GM18858 (cell line): ENCODE data around the gene BSN.

Experiments
- ATAC-seq: cut with Tn5 transposase; IDR thresholded peaks from one replicate; pipeline ENCODE4 v1.9.1; 2021; ENCODE audit not compliant: unreplicated experiment

BSN gene

GRCh38 chr3:49628249-49628648 is 74.0 kb downstream of the BSN start:
- no peak for ATAC-seq

GRCh38 chr3:49629451-49629850 is 75.2 kb downstream of the BSN start:
- no peak for ATAC-seq

GRCh38 chr3:49629866-49630265 is 75.6 kb downstream of the BSN start:
- ATAC-seq = no peak

GRCh38 chr3:49630784-49631183 is 76.5 kb downstream of the BSN start:
- no peak for ATAC-seq

- ATAC-seq = no peak
Observed at GRCh38 chr3:49634736-49635135, 80.5 kb downstream of the BSN start.

- ATAC-seq = no peak
Observed at GRCh38 chr3:49636883-49637609, 82.8 kb downstream of the BSN start.

- ATAC-seq = no peak
Observed at GRCh38 chr3:49638445-49638844, 84.2 kb downstream of the BSN start.

- no peak for ATAC-seq
Observed at GRCh38 chr3:49639551-49639950, 85.3 kb downstream of the BSN start.

- ATAC-seq = no peak
Observed at GRCh38 chr3:49641292-49641691, 87.0 kb downstream of the BSN start.

- ATAC-seq = no peak
Observed at GRCh38 chr3:49641921-49642707, 87.8 kb downstream of the BSN start.

- ATAC-seq = no peak
Observed at GRCh38 chr3:49642708-49643145, 88.5 kb downstream of the BSN start.

GRCh38 chr3:49644684-49645083 is 90.4 kb downstream of the BSN start:
- ATAC-seq = no peak

- no peak for ATAC-seq
Observed at GRCh38 chr3:49646236-49646635, 92.0 kb downstream of the BSN start.

GRCh38 chr3:49647741-49648140 is 93.5 kb downstream of the BSN start:
- ATAC-seq = no peak

GRCh38 chr3:49648354-49649019 is 94.2 kb downstream of the BSN start:
- ATAC-seq = no peak

- ATAC-seq = no peak
Observed at GRCh38 chr3:49649576-49649975, 95.3 kb downstream of the BSN start.

GRCh38 chr3:49650177-49650576 is 95.9 kb downstream of the BSN start:
- no peak for ATAC-seq

GRCh38 chr3:49650637-49651036 is 96.4 kb downstream of the BSN start:
- no peak for ATAC-seq

GRCh38 chr3:49652218-49652902 is 98.1 kb downstream of the BSN start:
- ATAC-seq = no peak

- no peak for ATAC-seq
Observed at GRCh38 chr3:49652903-49653415, 98.7 kb downstream of the BSN start.

GRCh38 chr3:49653621-49654020 is 99.3 kb downstream of the BSN start:
- no peak for ATAC-seq
